Panc1 (cell line): ENCODE measurements around the gene FIZ1.

Source experiments
- POLR2AphosphoS5 ChIP-seq: IDR thresholded peaks from 2 replicates; pipeline ENCODE4 v1.6.1; 2012; ENCODE audit warnings: mild to moderate bottlenecking, low read depth, low read length, moderate library complexity
- SIN3A ChIP-seq: IDR thresholded peaks from 2 replicates; pipeline ENCODE4 v1.6.1; 2012; ENCODE audit warnings: low read depth, mild to moderate bottlenecking, low read length, moderate library complexity, borderline replicate concordance; ENCODE audit not compliant: insufficient read depth
- TCF7L2 ChIP-seq: IDR thresholded peaks from 2 replicates; pipeline ENCODE4 v1.6.1; 2011; ENCODE audit warnings: mild to moderate bottlenecking, low read depth, low read length, inconsistent platforms
- TF ChIP-seq, protein P1 (sequence below): fragments of 450-650 bp; IDR thresholded peaks from 2 replicates; pipeline ENCODE4 v1.5.1; 2017; ENCODE audit warnings: mild to moderate bottlenecking

GRCh38 chr19:55586976-55587668 lies 12.2 kb downstream of the FIZ1 start:
- TF ChIP-seq TCF7L2 (0 out of 2 replicates have a peak, but pooled peaks have one; percentile 23), POLR2AphosphoS5 (peak; percentile 54; the same call in 1 of the 2 replicates), SIN3A (0 out of 2 replicates have a peak, but pooled peaks have one; percentile 37)
- TF ChIP-seq, protein P1, sequence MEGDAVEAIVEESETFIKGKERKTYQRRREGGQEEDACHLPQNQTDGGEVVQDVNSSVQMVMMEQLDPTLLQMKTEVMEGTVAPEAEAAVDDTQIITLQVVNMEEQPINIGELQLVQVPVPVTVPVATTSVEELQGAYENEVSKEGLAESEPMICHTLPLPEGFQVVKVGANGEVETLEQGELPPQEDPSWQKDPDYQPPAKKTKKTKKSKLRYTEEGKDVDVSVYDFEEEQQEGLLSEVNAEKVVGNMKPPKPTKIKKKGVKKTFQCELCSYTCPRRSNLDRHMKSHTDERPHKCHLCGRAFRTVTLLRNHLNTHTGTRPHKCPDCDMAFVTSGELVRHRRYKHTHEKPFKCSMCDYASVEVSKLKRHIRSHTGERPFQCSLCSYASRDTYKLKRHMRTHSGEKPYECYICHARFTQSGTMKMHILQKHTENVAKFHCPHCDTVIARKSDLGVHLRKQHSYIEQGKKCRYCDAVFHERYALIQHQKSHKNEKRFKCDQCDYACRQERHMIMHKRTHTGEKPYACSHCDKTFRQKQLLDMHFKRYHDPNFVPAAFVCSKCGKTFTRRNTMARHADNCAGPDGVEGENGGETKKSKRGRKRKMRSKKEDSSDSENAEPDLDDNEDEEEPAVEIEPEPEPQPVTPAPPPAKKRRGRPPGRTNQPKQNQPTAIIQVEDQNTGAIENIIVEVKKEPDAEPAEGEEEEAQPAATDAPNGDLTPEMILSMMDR: no peak
